Trophoblast cell (in vitro differentiated cells and primary cell): Measurements from ENCODE around the gene PTPRO.

Experiments
- DNase-seq, 2 donors: peaks; one replicate each; pipeline ENCODE4 v3.0.0-alpha.2; 2016
- H2AFZ ChIP-seq: 2 replicates; pipeline ENCODE4 v1.6.1; 2013; ENCODE audit warnings: low read length, moderate library complexity, mild to moderate bottlenecking; ENCODE audit not compliant: insufficient read depth, poor library complexity
- H2AK5ac ChIP-seq: 2 replicates; pipeline ENCODE4 v1.6.1; 2013; ENCODE audit warnings: mild to moderate bottlenecking, low read length
- H2BK120ac ChIP-seq: 2 replicates; pipeline ENCODE4 v1.6.1; 2013; ENCODE audit warnings: low read length, mild to moderate bottlenecking, moderate library complexity; ENCODE audit not compliant: insufficient read depth, poor library complexity
- H2BK12ac ChIP-seq: 2 replicates; pipeline ENCODE4 v1.6.1; 2013; ENCODE audit warnings: mild to moderate bottlenecking, low read length, moderate library complexity
- H2BK5ac ChIP-seq: 2 replicates; pipeline ENCODE4 v1.6.1; 2013; ENCODE audit warnings: low read length, low read depth, moderate library complexity, mild to moderate bottlenecking; ENCODE audit not compliant: poor library complexity
- H3K14ac ChIP-seq: 2 replicates; pipeline ENCODE4 v1.6.1; 2013; ENCODE audit warnings: mild to moderate bottlenecking, low read length
- H3K18ac ChIP-seq: 2 replicates; pipeline ENCODE4 v1.6.1; 2013; ENCODE audit warnings: mild to moderate bottlenecking, low read length
- H3K23ac ChIP-seq: 2 replicates; pipeline ENCODE4 v1.6.1; 2013; ENCODE audit warnings: low read length
- H3K27ac ChIP-seq: 2 replicates; pipeline ENCODE4 v1.5.1; 2013; ENCODE audit warnings: low read depth, mild to moderate bottlenecking, inconsistent platforms, low read length, moderate library complexity
- H3K27me3 ChIP-seq: 2 replicates; pipeline ENCODE4 v1.6.1; 2013; ENCODE audit warnings: inconsistent platforms, mild to moderate bottlenecking, low read length, moderate library complexity; ENCODE audit not compliant: insufficient read depth
- H3K36me3 ChIP-seq, 2 experiments: 1 replicate in 1 of 2; 2 replicates in 1 of 2; pipeline ENCODE4 v1.6.1; 2013; ENCODE audit warnings: low read length in 2 of 2, mild to moderate bottlenecking in 2 of 2, moderate library complexity in 1 of 2; ENCODE audit not compliant: insufficient read depth in 2 of 2, control insufficient read depth in 1 of 2
- H3K4ac ChIP-seq: 2 replicates; pipeline ENCODE4 v1.6.1; 2013; ENCODE audit warnings: low read depth, mild to moderate bottlenecking, low read length, moderate library complexity
- H3K4me1 ChIP-seq, 2 experiments: 1 replicate in 1 of 2; 2 replicates in 1 of 2; pipeline ENCODE4 v1.6.1; 2013; ENCODE audit warnings: low read length in 2 of 2, mild to moderate bottlenecking in 2 of 2, moderate library complexity in 1 of 2; ENCODE audit not compliant: insufficient read depth in 2 of 2, control insufficient read depth in 1 of 2
- H3K4me2 ChIP-seq: 2 replicates; pipeline ENCODE4 v1.6.1; 2013; ENCODE audit warnings: inconsistent platforms, mild to moderate bottlenecking, low read length, moderate library complexity
- H3K4me3 ChIP-seq: 2 replicates; pipeline ENCODE4 v1.5.1; 2013; ENCODE audit warnings: mild to moderate bottlenecking, low read depth, low read length, inconsistent platforms
- H3K79me1 ChIP-seq: one replicate; pipeline ENCODE4 v1.6.1; 2013; ENCODE audit warnings: low read length
- H3K79me2 ChIP-seq: 2 replicates; pipeline ENCODE4 v1.6.1; 2013; ENCODE audit warnings: low read length, mild to moderate bottlenecking; ENCODE audit not compliant: control insufficient read depth, insufficient read depth, poor library complexity
- H3K9ac ChIP-seq: 2 replicates; pipeline ENCODE4 v1.6.1; 2013; ENCODE audit warnings: mild to moderate bottlenecking, low read length
- H3K9me3 ChIP-seq: 2 replicates; pipeline ENCODE4 v1.6.1; 2013; ENCODE audit warnings: low read depth, mild to moderate bottlenecking, control low read depth, inconsistent platforms, low read length; ENCODE audit not compliant: insufficient read depth
- H4K12ac ChIP-seq: 2 replicates; pipeline ENCODE4 v1.6.1; 2013; ENCODE audit warnings: low read depth, mild to moderate bottlenecking, low read length, moderate library complexity
- H4K8ac ChIP-seq: 2 replicates; pipeline ENCODE4 v1.6.1; 2013; ENCODE audit warnings: low read depth, mild to moderate bottlenecking, low read length, moderate library complexity
- H4K91ac ChIP-seq: one replicate; pipeline ENCODE4 v1.6.1; 2013; ENCODE audit warnings: low read depth, mild to moderate bottlenecking, low read length, moderate library complexity
- WGBS: extraction: QIAGEN DNeasy Blood & Tissue Kit; methylation state at CpG from one replicate; pipeline ENCODE4 v1.1.7; 2013; ENCODE audit warnings: missing lambda C conversion rate; ENCODE audit not compliant: insufficient read length, insufficient coverage; ENCODE audit errors: extremely low coverage; 5-methylcytosine and 5-hydroxymethylcytosine counted together

PTPRO gene

GRCh38 chr12:15417691-15418090, 95.4 kb downstream of the PTPRO start:
- Histone ChIP-seq H4K91ac (no peak overlapping the region), H2BK120ac (no peak overlapping the region), H2AFZ (no peak overlapping the region), H4K12ac (no peak overlapping the region), H3K23ac (no peak overlapping the region), H3K27me3 (no peaks in the 10 kb centered on the region), H3K14ac (no peak overlapping the region), H3K79me2 (no peaks in the 10 kb centered on the region), H3K36me3 (no peaks in the 10 kb centered on the region), H3K79me1 (no peaks in the 10 kb centered on the region), H3K9ac (no peak overlapping the region), H3K18ac (no peak overlapping the region), H3K4me1 (no peaks in the 10 kb centered on the region), H3K27ac (no peak overlapping the region), H2BK5ac (no peak overlapping the region), H4K8ac (no peak overlapping the region), H3K4me3 (no peak overlapping the region), H3K4ac (no peak overlapping the region), H3K4me2 (no peak overlapping the region), H3K9me3 (no peaks in the 10 kb centered on the region), H2AK5ac (no peak overlapping the region), H2BK12ac (no peak overlapping the region)
- no peak for DNase-seq
- WGBS = no CpG with 5 or more reads among the region's 3 CpGs

GRCh38 chr12:15423629-15424028, 101.3 kb downstream of the PTPRO start:
- Histone ChIP-seq H3K18ac (no peak overlapping the region), H3K4me1 (no peaks in the 10 kb centered on the region), H3K27ac (no peak overlapping the region), H3K36me3 (no peaks in the 10 kb centered on the region), H4K12ac (no peak overlapping the region), H2BK120ac (no peak overlapping the region), H2BK5ac (no peak overlapping the region), H2AK5ac (no peak overlapping the region), H3K27me3 (no peaks in the 10 kb centered on the region), H3K23ac (no peak overlapping the region), H3K4ac (no peak overlapping the region), H3K14ac (no peak overlapping the region), H3K4me2 (no peak overlapping the region), H3K9me3 (no peaks in the 10 kb centered on the region), H3K79me1 (no peaks in the 10 kb centered on the region), H4K8ac (no peak overlapping the region), H2BK12ac (no peak overlapping the region), H4K91ac (no peak overlapping the region), H3K4me3 (no peak overlapping the region), H2AFZ (no peak overlapping the region), H3K9ac (no peak overlapping the region), H3K79me2 (no peaks in the 10 kb centered on the region)
- no CpG with 5 or more reads among the region's 2 CpGs for WGBS
- peak; percentile 6 to 28 for DNase-seq

GRCh38 chr12:15427913-15428312, 105.6 kb downstream of the PTPRO start:
- no peaks in the 10 kb centered on the region for H3K4me1 ChIP-seq
- no peak overlapping the region for H3K4me2 ChIP-seq
- H3K23ac ChIP-seq = no peak overlapping the region
- H4K91ac ChIP-seq = no peak overlapping the region
- no peak overlapping the region for H3K14ac ChIP-seq
- WGBS = no CpG with 5 or more reads among the region's 2 CpGs
- no peaks in the 10 kb centered on the region for H3K79me1 ChIP-seq
- no peak overlapping the region for H2BK5ac ChIP-seq
- H3K9ac ChIP-seq = no peak overlapping the region
- H4K12ac ChIP-seq = no peak overlapping the region
- no peak overlapping the region for H3K4ac ChIP-seq
- no peaks in the 10 kb centered on the region for H3K9me3 ChIP-seq
- H2AK5ac ChIP-seq = no peak overlapping the region
- H3K18ac ChIP-seq = no peak overlapping the region
- H2BK120ac ChIP-seq = no peak overlapping the region
- no peak overlapping the region for H4K8ac ChIP-seq
- no peaks in the 10 kb centered on the region for H3K79me2 ChIP-seq
- DNase-seq = no peak
- H2BK12ac ChIP-seq = no peak overlapping the region
- no peaks in the 10 kb centered on the region for H3K36me3 ChIP-seq
- no peak overlapping the region for H3K27ac ChIP-seq
- H3K27me3 ChIP-seq = no peaks in the 10 kb centered on the region
- H3K4me3 ChIP-seq = no peak overlapping the region
- H2AFZ ChIP-seq = no peak overlapping the region

GRCh38 chr12:15428632-15429031, 106.3 kb downstream of the PTPRO start:
- no peak overlapping the region for H3K27ac ChIP-seq
- no peak overlapping the region for H3K18ac ChIP-seq
- H3K4ac ChIP-seq = no peak overlapping the region
- no peaks in the 10 kb centered on the region for H3K36me3 ChIP-seq
- H4K91ac ChIP-seq = no peak overlapping the region
- H2AFZ ChIP-seq = no peak overlapping the region
- no peak overlapping the region for H3K9ac ChIP-seq
- no peaks in the 10 kb centered on the region for H3K79me1 ChIP-seq
- no peak overlapping the region for H4K12ac ChIP-seq
- no peak overlapping the region for H2BK120ac ChIP-seq
- no CpG with 5 or more reads among the region's 2 CpGs for WGBS
- H3K23ac ChIP-seq = no peak overlapping the region
- no peaks in the 10 kb centered on the region for H3K79me2 ChIP-seq
- H4K8ac ChIP-seq = no peak overlapping the region
- H3K27me3 ChIP-seq = no peaks in the 10 kb centered on the region
- no peaks in the 10 kb centered on the region for H3K9me3 ChIP-seq
- DNase-seq = peak in 1 of 2 donors; percentile 2
- no peak overlapping the region for H2AK5ac ChIP-seq
- no peak overlapping the region for H3K4me3 ChIP-seq
- no peak overlapping the region for H3K14ac ChIP-seq
- no peak overlapping the region for H2BK5ac ChIP-seq
- no peaks in the 10 kb centered on the region for H3K4me1 ChIP-seq
- H2BK12ac ChIP-seq = no peak overlapping the region
- no peak overlapping the region for H3K4me2 ChIP-seq
